HCT116 (cell line): ENCODE results near the gene ALPL. TPM values are rescaled to one million over a fixed set of nuclear protein-coding genes. Genes with fewer than 3 reads are reported as not detected.
A peak's percentile ranks its signal among the peaks of the same experiment; 100 is the strongest.

Experiments used
- ATAC-seq: fragments of 200-7000 bp; cut with Tn5 transposase; 2 replicates; pipeline ENCODE4 v1.9.1; 2020; ENCODE audit warnings: mild to moderate bottlenecking, moderate library complexity
- BruUV-seq: library from RNA; stranded (reverse); fragments of 400-500 nt; replicated peaks from 2 replicates; lab custom pipeline; 2021; lab: Mats Ljungman, UMichigan
- CTCF ChIA-PET: fragments of 300-600 bp; sonication (Branson Sonifier 250); formaldehyde crosslinking; loops from one replicate; lab custom pipeline; 2021; ENCODE audit warnings: antibody characterized with exemption; lab: Charles Lee
- POLR2A ChIA-PET: fragments of 300-600, 350-600 bp; sonication (Branson Sonifier 250); formaldehyde crosslinking; loops from one replicate; lab custom pipeline; 2021; ENCODE audit warnings: antibody characterized with exemption; lab: Charles Lee
- RAD21 ChIA-PET, 2 experiments: fragments of 300-600 bp; sonication (Branson Sonifier 250); formaldehyde crosslinking; loops; one replicate each; lab custom pipeline; 2023; ENCODE audit warnings: low total read pairs in 2 of 2; ENCODE audit not compliant: uncharacterized antibody in 2 of 2, unreplicated experiment in 2 of 2, low non-redundant PET in 1 of 2; lab: Charles Lee
- DNase-seq: peaks from one replicate; pipeline ENCODE4 v3.0.0-alpha.2; 2010; ENCODE audit warnings: low read depth, low spot score
- H2AFZ ChIP-seq: fragments of 200-600 bp; shearing (Covaris generic), sonication (generic); 2 replicates; pipeline ENCODE4 v1.6.1; 2017; ENCODE audit warnings: low read depth, mixed run types, mixed read lengths, antibody characterized with exemption, low read length; ENCODE audit not compliant: poor library complexity, severe bottlenecking
- H3K27ac ChIP-seq: 2 replicates; pipeline ENCODE4 v1.5.1; 2012; ENCODE audit warnings: low read depth, low read length
- H3K27me3 ChIP-seq: fragments of 200-600 bp; sonication (generic); 2 replicates; pipeline ENCODE4 v1.6.1; 2016; ENCODE audit warnings: mixed run types, low read length, mixed read lengths; ENCODE audit not compliant: insufficient read depth
- H3K36me3 ChIP-seq, 2 experiments: fragments of 200-500 bp in 1 of 2; fragments of 200-600 bp in 1 of 2; sonication (Bioruptor generic) in 1 of 2; sonication (generic) in 1 of 2; 2 replicates each; pipeline versions ENCODE4 v1.5.1 to v1.6.1; 2014 to 2016; ENCODE audit warnings: low read length in 2 of 2, inconsistent platforms in 1 of 2, mixed read lengths in 1 of 2, mixed run types in 1 of 2; ENCODE audit not compliant: insufficient read depth in 2 of 2, control insufficient read depth in 1 of 2
- H3K4me1 ChIP-seq, 2 experiments: fragments of 200-600 bp in 1 of 2; sonication (generic) in 1 of 2; 2 replicates each; pipeline versions ENCODE4 v1.5.1 to v1.6.1; 2012 to 2017; ENCODE audit warnings: low read length in 2 of 2, inconsistent platforms in 1 of 2, mild to moderate bottlenecking in 1 of 2, mixed read lengths in 1 of 2, mixed run types in 1 of 2, moderate library complexity in 1 of 2; ENCODE audit not compliant: insufficient read depth in 2 of 2, control insufficient read depth in 1 of 2
- H3K4me2 ChIP-seq: fragments of 200-600 bp; sonication (generic); 2 replicates; pipeline ENCODE4 v1.6.1; 2017; ENCODE audit warnings: mixed run types, low read length, mixed read lengths
- H3K4me3 ChIP-seq, 2 experiments: fragments of 200-600 bp in 1 of 2; sonication (generic) in 1 of 2; replicated peaks in 1 of 2; 2 replicates each; pipeline ENCODE4 v1.5.1; 2011 to 2016; ENCODE audit warnings: low read length in 2 of 2, control low read depth in 1 of 2, low read depth in 1 of 2, mild to moderate bottlenecking in 1 of 2, mixed read lengths in 1 of 2, mixed run types in 1 of 2
- H3K79me2 ChIP-seq: fragments of 200-600 bp; sonication (generic); 2 replicates; pipeline ENCODE4 v1.6.1; 2017; ENCODE audit warnings: mild to moderate bottlenecking, mixed run types, low read length, moderate library complexity, mixed read lengths; ENCODE audit not compliant: insufficient read depth
- H3K9ac ChIP-seq: fragments of 200-600 bp; sonication (generic); 2 replicates; pipeline ENCODE4 v1.6.1; 2016; ENCODE audit warnings: low read length, mixed read lengths
- H3K9me2 ChIP-seq: fragments of 200-600 bp; sonication (generic), shearing (Covaris generic); 2 replicates; pipeline ENCODE4 v1.6.1; 2017; ENCODE audit warnings: mixed run types, mild to moderate bottlenecking, moderate library complexity; ENCODE audit not compliant: insufficient read depth
- H3K9me3 ChIP-seq, 2 experiments: fragments of 200-500 bp in 1 of 2; fragments of 200-600 bp in 1 of 2; sonication (Bioruptor generic) in 1 of 2; sonication (generic) in 1 of 2; 2 replicates each; pipeline ENCODE4 v1.6.1; 2014 to 2017; ENCODE audit warnings: low read length in 2 of 2, mixed read lengths in 2 of 2, inconsistent platforms in 1 of 2, low read depth in 1 of 2, mild to moderate bottlenecking in 1 of 2, mixed run types in 1 of 2, moderate library complexity in 1 of 2; ENCODE audit not compliant: control insufficient read depth in 1 of 2, insufficient read depth in 1 of 2
- H4K20me1 ChIP-seq: fragments of 200-600 bp; sonication (generic), shearing (Covaris generic); 2 replicates; pipeline ENCODE4 v1.6.1; 2017; ENCODE audit warnings: mixed run types, mild to moderate bottlenecking, moderate library complexity; ENCODE audit not compliant: insufficient read depth
- FOSL1 ChIP-seq: IDR thresholded peaks from 2 replicates; pipeline ENCODE4 v1.6.1; 2012; ENCODE audit warnings: low read depth
- RAD21 ChIP-seq: IDR thresholded peaks from 2 replicates; pipeline ENCODE4 v1.6.1; 2012; ENCODE audit warnings: low read depth, mild to moderate bottlenecking
- intact Hi-C: fragments of 100-400 bp; cut with micrococcal nuclease; formaldehyde crosslinking; loops from 2 replicates; pipeline ENCODE4 v1.10.0; 2022
- total RNA-seq: library from RNA; stranded (reverse); gene quantifications from one replicate; pipeline ENCODE4 v1.2.1, GENCODE V29; 2021; ENCODE audit not compliant: unreplicated experiment
- TF ChIP-seq, protein P1 (sequence below), 3 experiments: fragments of 200-600 bp in 1 of 3; sonication (generic) in 1 of 3; IDR thresholded peaks in 2 of 3; conservative IDR thresholded peaks in 1 of 3; 2 replicates each; pipeline ENCODE4 v1.5.1; 2012 to 2017; ENCODE audit warnings: low read depth in 2 of 3, low read length in 2 of 3, antibody characterized with exemption in 1 of 3, borderline replicate concordance in 1 of 3, control low read depth in 1 of 3, mild to moderate bottlenecking in 1 of 3, mixed read lengths in 1 of 3, mixed run types in 1 of 3, moderate library complexity in 1 of 3; ENCODE audit not compliant: insufficient read depth in 1 of 3

The ALPL gene
- total RNA-seq, 1 experiment from 2014 or later, result 0.61 TPM

DNA sequence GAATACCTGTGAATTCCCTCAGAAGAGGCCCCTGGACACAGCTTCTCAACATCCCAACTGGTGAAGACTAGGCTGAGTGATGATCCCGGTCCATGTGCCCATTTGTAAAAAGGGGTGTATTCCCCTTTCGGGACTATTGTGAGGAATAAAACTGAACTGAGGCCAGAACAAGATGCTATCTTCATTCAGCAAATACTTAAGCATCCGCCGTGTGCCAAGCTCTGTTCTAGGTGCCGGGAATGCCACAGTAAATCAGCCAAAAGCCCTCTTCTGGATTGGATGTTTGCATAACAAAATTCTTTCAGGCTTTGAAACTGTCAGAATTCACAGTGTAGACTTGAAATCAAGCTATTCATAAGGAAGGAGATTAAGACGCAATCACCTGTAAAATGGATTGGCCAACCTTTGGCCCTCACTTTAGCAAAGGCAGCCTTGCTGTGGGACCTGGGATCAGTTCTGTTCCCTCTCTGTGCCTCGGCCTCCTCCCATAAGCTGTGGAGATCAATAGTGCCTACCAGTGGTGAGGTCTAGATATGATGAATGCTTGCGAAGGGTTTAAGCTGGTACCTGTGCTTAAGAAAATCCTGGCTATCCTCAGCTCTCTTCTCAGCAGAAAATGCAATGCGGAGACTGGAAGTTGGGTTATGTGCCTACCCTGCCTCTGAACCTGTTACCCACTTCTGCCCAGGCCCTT lies 1.8 kb downstream of the ALPL start:
- H3K4me1 ChIP-seq, result peaks cover 2 to 5% of the 10 kb centered on the region in 2 experiments; a peak in 3 of 4 replicates
- no TSS peak for BruUV-seq
- no peak overlapping the region for H3K4me2 ChIP-seq
- no peaks in the 10 kb centered on the region for H3K9me3 ChIP-seq
- DNase-seq (no peak), ATAC-seq (peak; percentile 63)
- no peaks in the 10 kb centered on the region for H3K27me3 ChIP-seq
- H3K79me2 ChIP-seq, result no peaks in the 10 kb centered on the region
- ChIA-PET POLR2A (no interaction called here), CTCF (interaction anchor here (0.8 to 2.4 kb wide), 6 partner anchors 16 to 905 kb away, joined by 3 to 22 read pairs (median 3); no protein-coding TSS in a partner anchor), RAD21 (no interaction called here)
- TF ChIP-seq FOSL1, result no peak
- TF ChIP-seq, protein P1, sequence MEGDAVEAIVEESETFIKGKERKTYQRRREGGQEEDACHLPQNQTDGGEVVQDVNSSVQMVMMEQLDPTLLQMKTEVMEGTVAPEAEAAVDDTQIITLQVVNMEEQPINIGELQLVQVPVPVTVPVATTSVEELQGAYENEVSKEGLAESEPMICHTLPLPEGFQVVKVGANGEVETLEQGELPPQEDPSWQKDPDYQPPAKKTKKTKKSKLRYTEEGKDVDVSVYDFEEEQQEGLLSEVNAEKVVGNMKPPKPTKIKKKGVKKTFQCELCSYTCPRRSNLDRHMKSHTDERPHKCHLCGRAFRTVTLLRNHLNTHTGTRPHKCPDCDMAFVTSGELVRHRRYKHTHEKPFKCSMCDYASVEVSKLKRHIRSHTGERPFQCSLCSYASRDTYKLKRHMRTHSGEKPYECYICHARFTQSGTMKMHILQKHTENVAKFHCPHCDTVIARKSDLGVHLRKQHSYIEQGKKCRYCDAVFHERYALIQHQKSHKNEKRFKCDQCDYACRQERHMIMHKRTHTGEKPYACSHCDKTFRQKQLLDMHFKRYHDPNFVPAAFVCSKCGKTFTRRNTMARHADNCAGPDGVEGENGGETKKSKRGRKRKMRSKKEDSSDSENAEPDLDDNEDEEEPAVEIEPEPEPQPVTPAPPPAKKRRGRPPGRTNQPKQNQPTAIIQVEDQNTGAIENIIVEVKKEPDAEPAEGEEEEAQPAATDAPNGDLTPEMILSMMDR (IDR thresholded peaks at IDR 0.05 in 2 of 3, conservative IDR thresholded peaks at IDR 0.05 in 1 of 3; ENCODE audit: borderline replicate concordance in 1 of 3, insufficient read depth in 1 of 3, low read depth in 2 of 3, low read length in 2 of 3), result peak; percentile 27 to 43 (median 42); a peak in 5 of 6 replicates
- TF ChIP-seq RAD21, result peak; percentile 47
- no peaks in the 10 kb centered on the region for H3K9me2 ChIP-seq
- H2AFZ ChIP-seq, result peak overlapping the region; percentile 44
- H3K9ac ChIP-seq, result no peak overlapping the region
- H3K27ac ChIP-seq, result no peak overlapping the region
- intact Hi-C loops, result loop anchor here (2.0 to 10.0 kb wide), 2 partner anchors 64 to 144 kb away; no protein-coding TSS in a partner anchor
- no peaks in the 10 kb centered on the region for H4K20me1 ChIP-seq
- no peaks in the 10 kb centered on the region for H3K36me3 ChIP-seq
- H3K4me3 ChIP-seq, result no peak overlapping the region
